ENCODE measurements around the gene ZBTB4.
A peak's percentile ranks its signal among the peaks of the same experiment; 100 is the strongest.
"Not testable (repeated sequence)": the region's sequence is repeated elsewhere in the genome, so short reads cannot be mapped to it uniquely, and the experiment has no call there.

The ZBTB4 gene

GRCh38 chr17:7484067-7484918, 4.9 kb upstream of the ZBTB4 start, which contains the start of gene POLR2A:
POLR2A (plus strand) TSS chr17:7484366.
- Histone ChIP-seq H3K4me3 (replicated peaks; ENCODE audit: insufficient read depth, low read length) (peak within 1 kb of the TSS; percentile 55), H3K27ac (replicated peaks) (peak within 1 kb of the TSS; percentile 100), H3K27me3 (ENCODE audit: insufficient read depth, poor library complexity, severe bottlenecking) (no peaks in the 10 kb centered on the region)
- TF ChIP-seq CTCF (IDR thresholded peaks at IDR 0.05; ENCODE audit: insufficient read depth, low read length) (no peak), REST (IDR thresholded peaks at IDR 0.05; ENCODE audit: insufficient replicate concordance, low read depth) (peak; percentile 81), GABPA (IDR thresholded peaks at IDR 0.05; ENCODE audit: low read depth) (no peak), SPI1 (IDR thresholded peaks at IDR 0.05; ENCODE audit: borderline replicate concordance, low read depth) (no peak), POLR2AphosphoS5 (IDR thresholded peaks at IDR 0.05; ENCODE audit: low read depth) (peak; percentile 95)
- DNase-seq (ENCODE audit: low read depth in 1 of 2, low spot score in 1 of 2) = peak; percentile 82 to 85

- peak; percentile 66 to 71 for DNase-seq (ENCODE audit: low read depth in 1 of 2, low spot score in 1 of 2)
- Histone ChIP-seq H3K4me3 (replicated peaks; ENCODE audit: insufficient read depth, low read length) (peak overlapping the region; percentile 31), H3K27me3 (ENCODE audit: insufficient read depth, poor library complexity, severe bottlenecking) (no peaks in the 10 kb centered on the region), H3K27ac (replicated peaks) (peak overlapping the region; percentile 100)
- TF ChIP-seq REST (IDR thresholded peaks at IDR 0.05; ENCODE audit: insufficient replicate concordance, low read depth) (no peak), CTCF (IDR thresholded peaks at IDR 0.05; ENCODE audit: insufficient read depth, low read length) (no peak), SPI1 (IDR thresholded peaks at IDR 0.05; ENCODE audit: borderline replicate concordance, low read depth) (no peak), POLR2AphosphoS5 (IDR thresholded peaks at IDR 0.05; ENCODE audit: low read depth) (no peak), GABPA (IDR thresholded peaks at IDR 0.05; ENCODE audit: low read depth) (no peak)
Measured at GRCh38 chr17:7483255-7484066, 4.0 kb upstream of the ZBTB4 start.

- not testable (repeated sequence) for DNase-seq (ENCODE audit: low read depth in 1 of 2, low spot score in 1 of 2); H3K4me3 ChIP-seq (replicated peaks; ENCODE audit: insufficient read depth, low read length); H3K27me3 ChIP-seq (ENCODE audit: insufficient read depth, poor library complexity, severe bottlenecking)
- H3K27ac ChIP-seq (replicated peaks) = peak overlapping the region; percentile 100
Measured at GRCh38 chr17:7482742-7483088, 3.3 kb upstream of the ZBTB4 start.

- not testable (repeated sequence) for H3K4me3 ChIP-seq (replicated peaks; ENCODE audit: insufficient read depth, low read length); H3K27ac ChIP-seq (replicated peaks)
Measured at GRCh38 chr17:7481842-7482741, 2.7 kb upstream of the ZBTB4 start.

GRCh38 chr17:7481275-7481674, 1.8 kb upstream of the ZBTB4 start, which contains the start of gene SLC35G6:
SLC35G6 (plus strand) TSS chr17:7481446; CDS start chr17:7481517, 71 bp downstream.
- H3K27me3 ChIP-seq (ENCODE audit: insufficient read depth, poor library complexity, severe bottlenecking); H3K4me3 ChIP-seq (replicated peaks; ENCODE audit: insufficient read depth, low read length); H3K27ac ChIP-seq (replicated peaks); DNase-seq (ENCODE audit: low read depth in 1 of 2, low spot score in 1 of 2): not testable (repeated sequence)

More at GRCh38 chr17:7481842-7482741, 2.7 kb upstream of the ZBTB4 start:
- H3K27me3 ChIP-seq (ENCODE audit: insufficient read depth, poor library complexity, severe bottlenecking); DNase-seq (ENCODE audit: low read depth in 1 of 2, low spot score in 1 of 2): not testable (repeated sequence)

Measured in HL-60 (cell line).